GM19397 (cell line): ENCODE results near the gene GNB5.
"Not testable (repeated sequence)": the region's sequence is repeated elsewhere in the genome, so short reads cannot be mapped to it uniquely, and the experiment has no call there.

Experiments used
- ATAC-seq: cut with Tn5 transposase; IDR thresholded peaks from one replicate; pipeline ENCODE4 v1.9.1; 2021; ENCODE audit warnings: mild to moderate bottlenecking, moderate library complexity; ENCODE audit not compliant: unreplicated experiment

GNB5 gene

DNA sequence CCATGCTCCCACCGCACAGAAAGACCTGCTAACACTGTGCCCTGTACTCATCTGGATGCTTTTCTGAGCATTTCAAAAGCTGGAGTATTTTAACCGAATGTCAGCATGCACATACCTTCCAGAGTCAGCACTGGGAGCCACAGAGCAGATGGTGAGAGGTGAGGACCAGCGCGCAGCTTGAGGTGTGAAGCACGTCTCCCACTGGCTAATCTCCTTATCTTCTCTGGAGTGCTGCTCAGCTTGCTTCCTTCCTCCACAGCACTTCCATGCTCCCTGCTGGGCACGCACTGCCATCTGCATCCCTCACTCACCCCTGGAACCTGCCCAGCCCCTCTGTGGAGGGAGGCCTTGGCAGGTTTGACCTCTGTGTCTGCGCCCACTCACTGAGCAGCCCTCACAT is at the start of gene GNB5:
TSS of gene GNB5 (minus strand) at position 186 of the 400 bp plus-strand sequence. CDS start 6,716 bp downstream, outside the sequence.
- ATAC-seq, result no peak

DNA sequence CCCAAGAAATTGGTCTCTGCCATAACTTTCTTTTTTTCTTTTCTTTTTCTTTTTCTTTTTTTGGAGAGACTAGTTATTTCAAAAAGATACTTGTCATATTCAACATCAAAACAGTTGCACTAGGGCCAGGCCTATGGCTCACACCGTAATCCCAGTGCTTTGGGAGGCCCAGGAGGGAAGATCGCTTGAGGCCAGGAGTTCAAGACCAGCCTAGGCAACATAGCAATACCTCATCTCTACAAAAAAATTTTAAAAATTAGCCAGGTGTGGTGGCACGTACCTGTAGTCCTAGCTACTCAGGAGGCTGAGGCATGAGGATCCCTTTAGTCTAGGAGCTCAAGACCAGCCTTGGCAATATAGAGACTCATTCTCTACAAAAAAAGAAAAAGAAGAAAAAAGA is 49.0 kb upstream of the GNB5 start:
- no peak for ATAC-seq

DNA sequence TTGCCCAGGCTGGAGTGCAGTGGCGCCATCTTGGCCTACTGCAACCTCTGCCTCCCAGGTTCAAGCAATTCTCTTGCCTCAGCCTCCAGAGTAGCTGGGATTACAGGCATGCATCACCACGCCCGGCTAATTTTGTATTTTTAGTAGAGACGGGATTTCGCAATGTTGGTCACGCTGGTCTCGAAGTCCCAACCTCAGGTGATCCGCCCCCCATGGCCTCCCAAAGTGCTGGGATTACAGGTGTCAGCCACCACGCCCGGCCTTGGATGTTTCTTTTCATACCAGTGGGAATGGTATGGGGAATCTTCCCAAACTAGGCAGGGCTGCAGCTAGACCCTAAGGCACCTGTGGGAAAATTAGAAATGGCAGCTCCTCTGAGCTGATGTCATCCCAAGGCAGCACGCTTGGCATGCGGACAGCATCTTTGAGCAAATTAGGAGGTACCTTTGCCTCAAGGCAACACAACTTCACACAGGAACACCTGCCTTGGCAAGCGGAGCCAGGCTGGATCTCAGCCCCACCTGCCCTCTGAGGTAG is 47.9 kb upstream of the GNB5 start:
- ATAC-seq, result not testable (repeated sequence)

DNA sequence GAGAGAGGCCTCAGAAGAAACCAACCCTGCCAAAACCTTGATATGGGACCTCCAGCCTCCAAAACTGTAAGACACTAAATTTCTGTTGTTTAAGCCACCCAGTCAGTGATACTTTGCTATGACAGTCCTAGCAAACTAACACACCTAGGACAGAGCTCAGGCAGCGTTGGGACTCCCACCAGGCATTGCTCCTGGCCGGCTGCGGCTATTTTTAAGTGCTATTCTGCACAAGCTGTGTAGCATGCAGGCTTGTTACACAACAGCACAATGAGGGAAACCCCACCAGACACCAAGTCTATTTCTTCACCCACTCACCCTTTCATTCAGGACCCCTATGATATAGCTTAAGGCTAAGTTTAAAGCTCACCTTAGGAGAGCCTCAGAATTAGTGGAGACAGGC is 47.0 kb upstream of the GNB5 start:
- no peak for ATAC-seq

DNA sequence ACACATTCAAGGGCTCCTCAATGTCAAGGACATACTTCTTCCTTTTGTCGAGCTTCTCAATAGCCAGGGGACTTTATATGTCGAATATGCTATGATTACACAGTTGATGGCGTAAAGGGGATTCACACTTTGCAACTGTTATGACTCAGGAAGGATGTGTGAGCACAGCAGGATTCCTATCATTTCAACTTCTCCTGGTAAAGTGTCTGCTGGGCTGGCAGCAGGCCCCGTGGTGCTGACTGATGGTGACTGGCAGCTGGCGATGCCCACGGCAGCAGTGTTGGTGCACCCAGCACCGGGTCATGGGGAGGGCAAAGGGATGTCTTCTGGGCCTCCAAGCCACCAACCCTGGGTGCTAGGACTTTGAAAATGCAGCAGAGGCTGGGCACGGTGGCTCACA is 44.8 kb upstream of the GNB5 start:
- no peak for ATAC-seq

DNA sequence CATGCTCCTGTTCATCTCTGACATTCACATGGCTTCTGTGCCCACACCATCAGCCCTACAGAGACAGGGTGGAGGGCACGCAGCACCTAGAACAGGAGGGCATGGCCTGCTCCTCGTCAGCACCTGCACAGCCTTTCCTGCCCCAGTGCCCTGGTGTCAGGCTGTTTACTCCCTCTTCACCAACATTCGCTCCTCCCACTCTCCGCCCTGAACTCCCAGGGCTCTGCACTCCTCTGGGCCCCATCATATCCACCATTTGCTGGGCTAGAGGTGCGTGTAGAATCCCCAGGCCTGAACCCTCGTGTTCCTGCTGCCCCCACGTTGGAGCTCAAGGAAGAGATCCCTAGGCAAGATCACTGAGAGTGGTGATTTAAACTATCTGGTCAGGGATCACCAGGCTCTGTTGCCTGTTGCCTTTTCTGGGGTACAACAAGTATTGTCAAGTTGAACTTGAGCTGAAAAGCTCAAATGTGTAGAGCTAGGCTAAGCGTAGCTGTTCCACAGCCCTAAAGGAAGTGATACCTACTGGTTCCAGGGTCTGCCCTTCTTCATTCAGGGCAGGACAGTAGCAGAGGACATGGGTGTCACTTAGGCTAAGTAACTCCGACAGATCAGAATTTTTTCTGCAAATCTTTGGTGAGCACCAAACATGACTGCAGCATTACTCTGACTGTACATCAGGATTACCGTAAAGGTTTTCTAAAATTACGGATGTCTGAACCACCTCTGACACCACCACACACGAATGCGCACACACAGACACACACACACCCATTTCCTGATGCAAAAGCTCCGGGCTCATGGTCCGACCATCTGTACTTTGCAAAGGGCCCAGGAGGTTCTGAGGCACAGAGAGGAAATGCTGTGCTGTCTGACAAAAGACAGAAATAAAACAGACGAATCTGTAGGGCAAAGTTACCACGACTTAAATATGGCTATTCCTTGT is 43.7 kb upstream of the GNB5 start:
- peak; percentile 46 for ATAC-seq

DNA sequence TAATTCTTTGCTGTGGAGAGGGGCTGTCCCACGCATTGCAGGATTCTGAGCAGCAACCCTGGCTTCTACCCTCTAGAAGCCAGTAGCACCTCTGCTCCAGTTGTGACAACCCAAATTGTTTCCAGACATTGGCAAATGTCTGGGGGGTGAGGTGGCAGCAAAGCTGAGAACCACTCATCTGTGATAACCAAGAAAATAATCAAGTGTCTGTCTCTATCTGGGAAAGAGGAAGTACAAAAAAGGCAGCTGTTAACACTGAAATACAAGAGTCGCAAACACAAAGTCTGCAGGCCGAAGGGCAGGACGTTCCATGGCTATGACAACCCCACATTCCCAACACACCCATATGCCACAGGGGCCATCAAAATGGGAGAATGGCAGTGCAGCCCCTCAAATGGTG is 42.2 kb upstream of the GNB5 start:
- no peak for ATAC-seq

DNA sequence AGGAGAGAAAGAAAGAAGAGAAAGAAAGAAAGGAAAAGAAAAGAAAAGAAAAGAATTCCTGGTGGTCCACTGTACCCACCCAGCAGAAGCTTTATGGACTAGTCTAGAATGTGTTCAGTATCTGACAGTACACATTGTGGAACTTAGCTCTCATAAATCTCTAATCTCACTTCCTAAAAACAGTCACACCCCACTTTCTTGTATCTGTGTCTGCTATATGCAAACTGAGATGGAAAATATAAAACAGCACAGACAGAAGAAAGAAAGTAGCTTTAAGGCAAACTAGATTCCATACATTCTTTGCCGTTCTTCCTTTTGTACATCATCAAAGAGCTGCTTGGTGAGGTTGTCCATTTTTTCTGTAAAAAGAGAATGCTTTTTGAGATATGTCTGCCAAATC is 41.1 kb upstream of the GNB5 start:
- no peak for ATAC-seq

DNA sequence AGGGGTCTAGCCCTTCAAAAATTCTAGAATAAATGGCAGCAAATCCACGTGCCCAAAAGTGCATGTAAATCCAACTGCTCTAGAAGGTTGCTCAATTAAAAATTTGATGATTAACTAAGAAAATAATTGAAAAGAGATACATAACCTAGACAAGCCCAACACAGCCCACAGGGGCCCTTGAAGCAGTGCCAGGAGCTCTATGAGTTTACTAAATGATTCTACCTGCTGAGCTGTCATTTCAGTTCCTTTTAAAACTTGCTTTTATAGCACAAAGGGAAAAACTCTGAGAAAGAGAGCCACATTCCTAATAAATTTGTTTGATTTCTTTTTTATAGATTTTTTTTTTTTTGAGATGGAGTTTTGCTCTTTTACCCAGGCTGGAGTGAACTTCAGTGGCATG is 38.9 kb upstream of the GNB5 start:
- ATAC-seq, result no peak

DNA sequence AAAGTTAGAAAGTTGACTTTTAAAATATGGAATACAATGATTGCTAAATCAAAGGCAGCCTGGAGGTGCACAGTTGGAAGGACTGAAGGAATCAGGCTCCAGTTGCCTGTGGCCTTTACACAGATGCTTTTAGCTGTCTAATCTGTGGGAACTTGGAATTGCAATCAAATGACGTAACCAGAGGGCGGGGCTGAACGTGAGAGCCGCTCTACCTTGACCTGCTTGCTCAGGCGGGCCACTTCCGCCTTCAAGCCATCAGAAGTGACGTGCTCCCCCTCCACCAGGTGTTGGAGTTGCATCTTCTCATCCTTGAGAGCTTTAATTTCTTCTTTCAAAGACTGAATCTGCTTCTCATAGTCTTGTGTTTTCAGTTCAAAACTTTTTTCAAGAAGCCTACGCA is 37.7 kb upstream of the GNB5 start:
- ATAC-seq, result no peak

DNA sequence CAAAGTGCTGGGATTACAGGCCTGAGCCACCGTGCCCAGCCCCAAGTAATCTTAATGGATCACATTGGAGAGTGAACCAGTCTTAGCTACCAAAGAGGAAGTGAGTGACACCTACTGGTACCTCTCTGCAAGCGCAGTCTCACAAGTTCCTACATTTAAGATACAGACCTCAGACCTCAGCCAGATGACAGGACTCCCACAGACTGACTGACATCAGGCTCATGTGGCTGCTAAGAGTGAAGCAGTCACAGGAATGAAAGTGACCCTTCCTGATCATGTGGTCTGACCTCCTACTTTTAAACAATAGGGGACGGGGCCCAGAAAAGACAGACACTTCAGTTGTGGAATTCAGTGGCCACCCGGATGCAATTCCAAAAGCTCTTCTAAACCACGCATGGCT is 36.3 kb upstream of the GNB5 start:
- ATAC-seq, result peak; percentile 76

DNA sequence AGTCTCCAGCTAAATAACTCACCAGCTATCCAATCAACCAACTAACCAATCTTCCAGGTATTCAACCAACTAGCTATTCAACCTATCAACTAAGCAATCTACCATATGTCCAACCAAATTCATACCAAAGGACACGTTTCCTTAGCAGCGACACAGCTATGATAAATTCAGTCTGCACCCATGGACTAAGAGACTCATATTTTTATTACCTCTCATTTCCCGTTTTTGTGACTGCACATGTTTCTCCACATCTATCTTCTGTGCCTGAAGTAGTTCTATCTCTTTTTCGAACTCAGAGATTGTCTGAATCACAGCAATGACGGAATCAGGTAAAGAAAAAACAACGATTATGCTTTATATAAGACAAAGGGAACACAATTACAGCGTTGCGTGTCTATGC is 34.0 kb upstream of the GNB5 start:
- no peak for ATAC-seq

DNA sequence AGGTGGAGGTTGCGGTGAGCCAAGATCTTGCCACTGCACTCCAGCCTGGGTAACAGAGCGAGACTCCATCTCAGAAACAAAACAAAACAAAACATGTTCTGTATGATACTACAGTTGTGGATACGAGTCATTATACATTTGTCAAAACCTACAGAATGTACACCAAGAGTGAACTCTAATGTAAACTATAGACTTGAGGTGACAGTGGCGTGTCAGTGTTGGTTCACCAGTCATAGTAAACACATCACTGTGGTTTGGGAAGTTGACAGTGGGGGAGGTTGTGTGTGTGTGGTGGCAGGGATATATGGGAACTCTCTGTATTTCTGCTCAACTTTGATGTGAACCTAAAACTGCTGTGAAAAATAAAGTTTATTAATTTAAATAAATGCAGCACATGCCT is 33.0 kb upstream of the GNB5 start:
- ATAC-seq, result no peak

DNA sequence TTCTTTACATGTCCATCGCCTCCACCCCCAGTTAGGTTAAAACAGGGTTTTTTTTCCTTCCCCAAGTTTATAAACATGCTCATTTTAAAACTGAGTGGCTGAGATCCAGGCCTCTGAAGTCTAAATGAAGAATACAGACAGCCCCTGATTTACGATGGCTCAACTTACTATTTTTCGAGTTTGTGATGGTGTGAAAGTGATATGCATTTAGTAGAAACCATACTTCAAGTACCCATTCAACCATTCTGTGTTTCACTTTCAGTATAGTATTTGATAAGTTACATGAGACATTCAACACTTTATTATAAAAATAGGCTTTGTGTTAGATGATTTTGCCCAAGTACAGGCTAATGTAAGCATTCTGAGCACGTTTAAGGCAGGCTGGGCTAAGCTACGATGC is 30.5 kb upstream of the GNB5 start:
- ATAC-seq, result peak; percentile 68

DNA sequence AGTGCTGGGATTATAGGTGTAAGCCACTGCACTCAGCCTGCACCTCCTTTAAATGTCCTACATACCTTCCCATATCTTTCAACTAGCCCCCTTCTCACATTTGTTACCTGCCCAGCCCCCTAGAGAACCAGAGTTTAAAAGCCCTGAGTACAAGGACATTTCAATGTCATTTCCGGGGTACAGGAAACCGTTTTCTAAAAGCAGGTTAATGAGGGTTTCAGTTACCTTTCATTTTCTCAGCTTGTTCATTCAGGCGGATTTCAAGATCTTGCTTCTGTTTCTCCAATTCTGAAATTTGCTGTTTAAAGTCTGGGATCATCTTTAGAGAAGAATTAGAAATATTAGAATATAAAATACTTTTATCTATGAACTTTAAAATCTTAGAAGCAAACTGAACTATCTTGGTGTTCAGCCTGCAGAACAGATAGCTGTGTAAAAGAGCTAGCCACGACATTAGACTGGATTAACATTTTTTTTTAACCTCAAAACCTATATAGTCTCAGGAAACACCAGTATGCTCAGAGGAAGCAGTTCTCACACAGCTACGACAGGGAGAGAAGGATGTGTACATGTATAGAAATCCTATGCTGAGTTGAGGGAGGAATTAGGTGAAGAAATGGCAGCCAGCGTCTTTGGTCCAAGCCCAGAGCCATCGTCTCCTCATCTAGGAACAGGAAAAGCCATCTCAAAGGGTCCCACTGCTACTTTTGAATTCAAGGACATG is 29.9 kb upstream of the GNB5 start:
- ATAC-seq, result peak; percentile 7

DNA sequence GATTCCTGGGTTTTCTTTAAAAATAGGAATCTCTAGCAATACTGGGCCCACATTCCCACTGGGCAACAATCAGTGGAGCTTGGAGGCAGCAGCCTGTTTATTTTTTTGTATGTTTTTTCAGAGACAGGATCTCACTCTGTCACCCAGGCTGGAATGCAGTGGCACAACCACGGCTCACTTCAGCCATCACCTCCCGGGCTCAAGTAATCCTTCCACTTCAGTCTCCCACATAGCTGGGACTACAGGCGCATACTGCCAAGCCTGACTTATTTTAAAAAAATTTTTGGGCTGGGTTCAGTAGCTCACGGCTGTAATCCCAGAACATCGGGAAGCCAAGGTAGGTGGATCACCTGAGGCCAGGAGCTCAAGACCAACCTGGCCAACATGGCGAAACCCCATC is 29.1 kb upstream of the GNB5 start:
- no peak for ATAC-seq

DNA sequence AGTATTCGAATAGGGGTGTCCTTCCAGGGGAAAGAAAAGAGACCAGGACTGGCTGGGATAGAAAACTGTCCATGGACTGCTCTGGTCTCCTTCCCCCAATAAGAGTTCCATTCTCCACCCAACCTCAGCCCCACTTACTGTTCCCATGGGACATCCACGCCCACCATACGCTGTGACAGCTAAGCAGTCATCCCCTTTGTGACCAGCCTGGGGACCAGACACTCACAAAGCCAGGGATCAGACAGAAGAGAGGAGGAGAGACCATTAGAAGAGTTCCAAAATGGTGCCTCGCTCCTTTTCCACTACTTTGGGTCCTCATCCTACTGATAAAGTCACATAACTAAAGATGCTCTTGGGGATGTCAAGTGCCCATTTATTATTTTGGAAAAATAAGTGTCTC is 27.6 kb upstream of the GNB5 start:
- no peak for ATAC-seq

DNA sequence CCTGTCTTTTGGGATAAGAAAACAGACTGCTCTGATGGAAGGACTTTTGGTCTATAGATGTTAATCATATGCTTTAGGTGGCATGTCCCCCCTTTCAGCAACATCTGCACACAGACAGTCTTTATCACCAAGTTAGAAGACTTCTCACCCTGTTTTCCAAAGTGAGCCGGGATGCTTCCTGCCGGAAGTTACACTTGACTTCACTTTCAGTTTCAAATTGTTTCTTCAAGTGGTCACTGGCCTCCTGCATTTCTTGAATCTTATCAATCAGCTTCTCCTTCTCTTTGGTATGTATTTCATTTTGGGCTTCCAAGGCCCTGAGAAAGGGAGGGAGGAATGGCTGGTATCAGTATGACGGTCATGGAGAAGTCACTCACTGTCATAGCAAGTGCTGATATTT is 27.2 kb upstream of the GNB5 start:
- no peak for ATAC-seq

DNA sequence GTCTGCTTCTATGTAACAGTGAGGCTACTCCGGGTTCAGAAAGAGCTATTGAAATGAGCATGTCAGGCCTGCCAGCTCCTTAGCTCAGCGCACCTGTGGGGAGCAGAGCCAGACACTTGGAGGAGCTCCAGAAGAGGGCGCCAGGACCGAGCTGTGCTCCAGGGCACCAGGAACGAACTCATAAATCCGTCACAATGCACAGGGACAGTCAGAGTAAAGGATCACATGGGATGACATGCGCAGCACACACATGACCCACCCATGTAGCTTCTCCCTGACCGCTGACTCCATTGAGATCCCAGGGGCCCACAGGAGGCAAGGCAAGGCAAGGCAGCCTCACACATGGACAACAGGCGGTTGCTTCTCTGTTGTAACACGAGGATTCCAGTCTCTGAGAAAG is 26.0 kb upstream of the GNB5 start:
- ATAC-seq, result no peak

DNA sequence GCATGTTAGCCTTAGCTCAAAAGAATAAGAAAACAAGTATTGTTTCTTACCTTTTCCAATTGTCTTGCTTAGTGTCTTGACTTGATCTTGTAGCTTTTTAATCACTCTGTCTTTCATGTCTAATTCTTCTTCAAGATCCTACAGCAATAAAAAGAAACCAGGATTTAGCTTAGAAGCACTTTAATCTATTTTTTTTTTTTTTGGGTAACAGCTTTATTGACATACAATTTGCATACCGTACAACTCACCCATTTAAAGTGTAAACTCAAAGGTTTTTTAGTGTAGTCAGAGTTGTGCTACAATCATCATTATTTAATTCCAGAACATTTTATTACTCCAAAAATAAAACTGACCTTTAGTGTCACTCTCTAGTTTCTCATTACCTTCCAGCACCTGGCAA is 23.4 kb upstream of the GNB5 start:
- no peak for ATAC-seq

DNA sequence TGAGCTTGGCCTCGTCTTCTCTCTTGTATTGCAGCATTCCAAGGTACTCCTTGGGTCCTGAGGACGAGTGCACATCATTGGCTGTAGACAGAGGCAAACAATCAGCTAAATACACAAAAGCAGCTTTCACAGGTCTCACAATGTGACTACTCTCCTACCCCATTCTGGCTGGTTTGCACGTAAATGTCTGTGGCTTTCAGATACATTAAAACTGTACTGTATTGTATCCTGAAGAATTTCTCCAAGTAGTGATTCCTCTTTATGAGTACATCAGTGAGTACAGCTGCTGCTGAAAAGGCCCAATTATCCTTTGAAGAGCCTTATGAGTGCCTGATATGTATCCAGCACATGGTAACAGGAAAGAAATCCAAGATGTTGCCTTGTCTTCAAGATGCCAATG is 22.0 kb upstream of the GNB5 start:
- ATAC-seq, result no peak
